ENCODE measurements around the gene PAX5. TPM values are rescaled to one million over a fixed set of nuclear protein-coding genes. Genes with fewer than 3 reads are reported as not detected.

PAX5 gene
- total RNA-seq, 1 donor from 2014 or later = not detected

DNA sequence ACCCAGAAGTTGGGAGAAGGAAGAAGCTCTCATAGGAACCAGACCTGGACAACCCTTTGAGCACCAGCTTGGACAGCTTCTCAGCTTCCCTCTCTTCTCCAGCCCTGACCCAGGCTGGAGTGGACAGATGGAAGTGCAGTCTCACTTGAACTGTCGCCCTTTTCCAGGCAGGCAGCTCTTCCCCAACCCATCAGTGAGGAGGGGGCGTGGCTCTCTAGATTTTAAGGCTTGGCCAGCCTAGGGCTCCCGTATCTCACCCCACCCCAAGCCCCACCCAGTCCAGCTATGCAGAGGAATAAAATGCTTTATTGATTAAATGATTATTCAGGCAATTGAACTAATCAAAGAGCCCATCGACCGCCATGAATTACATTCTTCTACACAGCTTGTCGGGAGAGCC is 2.2 kb downstream of the PAX5 start:
- TF ChIP-seq, protein P1, sequence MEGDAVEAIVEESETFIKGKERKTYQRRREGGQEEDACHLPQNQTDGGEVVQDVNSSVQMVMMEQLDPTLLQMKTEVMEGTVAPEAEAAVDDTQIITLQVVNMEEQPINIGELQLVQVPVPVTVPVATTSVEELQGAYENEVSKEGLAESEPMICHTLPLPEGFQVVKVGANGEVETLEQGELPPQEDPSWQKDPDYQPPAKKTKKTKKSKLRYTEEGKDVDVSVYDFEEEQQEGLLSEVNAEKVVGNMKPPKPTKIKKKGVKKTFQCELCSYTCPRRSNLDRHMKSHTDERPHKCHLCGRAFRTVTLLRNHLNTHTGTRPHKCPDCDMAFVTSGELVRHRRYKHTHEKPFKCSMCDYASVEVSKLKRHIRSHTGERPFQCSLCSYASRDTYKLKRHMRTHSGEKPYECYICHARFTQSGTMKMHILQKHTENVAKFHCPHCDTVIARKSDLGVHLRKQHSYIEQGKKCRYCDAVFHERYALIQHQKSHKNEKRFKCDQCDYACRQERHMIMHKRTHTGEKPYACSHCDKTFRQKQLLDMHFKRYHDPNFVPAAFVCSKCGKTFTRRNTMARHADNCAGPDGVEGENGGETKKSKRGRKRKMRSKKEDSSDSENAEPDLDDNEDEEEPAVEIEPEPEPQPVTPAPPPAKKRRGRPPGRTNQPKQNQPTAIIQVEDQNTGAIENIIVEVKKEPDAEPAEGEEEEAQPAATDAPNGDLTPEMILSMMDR (conservative IDR thresholded peaks at IDR 0.05; ENCODE audit: low read depth, low read length) = no peak
- H3K4me3 ChIP-seq (ENCODE audit: low read depth, low read length) = no peak overlapping the region
- DNase-seq (ENCODE audit: low read depth) = no peak

DNA sequence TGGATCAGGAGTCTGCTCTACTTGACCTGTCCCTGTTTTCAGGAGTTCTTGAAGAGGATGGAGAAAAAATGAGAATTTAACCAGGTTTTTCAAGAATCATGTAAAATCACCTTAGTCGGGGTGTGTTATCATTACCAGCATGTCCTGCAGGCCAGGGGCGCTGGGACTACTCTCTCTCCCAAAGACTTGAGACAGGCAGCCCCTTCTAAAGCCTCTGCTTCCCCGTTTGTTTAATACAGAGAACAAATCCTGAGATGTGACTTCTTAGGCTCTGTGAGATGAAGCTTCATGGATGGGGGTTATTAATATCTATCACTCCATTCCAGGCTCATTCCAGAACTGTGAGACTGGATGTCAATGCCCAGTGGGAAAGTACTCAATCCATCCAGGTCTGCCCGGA is 3.0 kb downstream of the PAX5 start:
- no peak for DNase-seq (ENCODE audit: low read depth)
- TF ChIP-seq, protein P1 (conservative IDR thresholded peaks at IDR 0.05; ENCODE audit: low read depth, low read length) = no peak
- no peak overlapping the region for H3K4me3 ChIP-seq (ENCODE audit: low read depth, low read length)

DNA sequence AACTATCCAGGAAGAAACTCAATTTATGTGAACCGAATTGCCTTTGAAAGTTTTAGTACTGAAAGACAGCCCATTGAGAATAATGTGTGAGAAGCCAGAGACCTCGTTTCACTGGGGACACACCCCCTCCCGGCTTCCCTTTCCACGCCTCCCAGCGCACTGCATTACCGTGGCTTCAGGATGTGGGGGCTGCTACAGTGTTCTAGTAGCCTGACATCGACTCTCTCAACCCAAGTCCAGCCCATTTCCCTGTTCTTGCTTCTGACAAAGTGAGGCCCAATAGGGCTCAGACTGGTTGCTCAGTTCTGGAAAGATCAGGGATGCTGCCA is 3.5 kb downstream of the PAX5 start:
- no peak for DNase-seq (ENCODE audit: low read depth)
- H3K4me3 ChIP-seq (ENCODE audit: low read depth, low read length) = no peak overlapping the region
- TF ChIP-seq, protein P1 (conservative IDR thresholded peaks at IDR 0.05; ENCODE audit: low read depth, low read length) = no peak

DNA sequence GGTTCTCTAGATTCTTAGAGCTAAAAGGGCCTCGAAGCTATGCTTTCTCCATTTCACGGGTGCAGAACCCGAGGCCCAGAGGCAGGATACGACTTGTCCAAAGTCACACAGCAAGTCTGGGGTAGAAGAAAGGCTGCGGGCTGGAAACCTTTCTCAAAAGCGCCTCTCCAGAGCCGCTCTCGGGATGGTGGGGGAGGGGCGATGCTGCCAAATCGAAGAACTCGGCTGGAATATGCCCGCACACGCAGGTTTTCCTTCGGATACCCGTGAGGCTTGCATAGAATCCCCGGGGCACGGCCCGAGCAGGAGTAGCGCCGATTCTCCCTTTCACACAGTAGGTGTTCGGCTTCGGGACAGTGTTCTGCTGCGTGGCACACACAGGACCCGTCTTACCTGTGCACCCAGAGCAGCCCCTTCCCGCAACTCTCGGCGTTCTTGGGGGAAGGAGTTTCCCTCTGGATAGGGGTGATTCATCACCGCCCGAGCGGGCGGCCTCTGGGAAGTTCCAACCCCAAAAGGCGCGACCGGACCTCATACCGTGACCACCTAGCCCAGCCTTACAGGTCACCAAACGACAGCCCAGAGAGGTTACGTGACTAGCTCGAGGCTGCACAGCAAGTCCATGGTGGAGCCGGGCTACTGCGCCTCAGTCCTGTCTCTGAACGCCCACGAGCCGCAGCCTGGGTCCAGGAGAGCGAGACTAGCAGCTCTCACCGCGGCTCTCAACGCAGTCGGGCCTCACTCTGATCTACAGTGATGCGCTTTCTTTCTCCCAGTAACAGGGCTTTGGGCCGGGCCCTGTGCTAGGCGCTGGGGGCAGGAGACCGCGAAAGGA is 4.1 kb downstream of the PAX5 start:
- DNase-seq (ENCODE audit: low read depth) = no peak
- no peak overlapping the region for H3K4me3 ChIP-seq (ENCODE audit: low read depth, low read length)
- TF ChIP-seq, protein P1 (conservative IDR thresholded peaks at IDR 0.05; ENCODE audit: low read depth, low read length) = no peak

DNA sequence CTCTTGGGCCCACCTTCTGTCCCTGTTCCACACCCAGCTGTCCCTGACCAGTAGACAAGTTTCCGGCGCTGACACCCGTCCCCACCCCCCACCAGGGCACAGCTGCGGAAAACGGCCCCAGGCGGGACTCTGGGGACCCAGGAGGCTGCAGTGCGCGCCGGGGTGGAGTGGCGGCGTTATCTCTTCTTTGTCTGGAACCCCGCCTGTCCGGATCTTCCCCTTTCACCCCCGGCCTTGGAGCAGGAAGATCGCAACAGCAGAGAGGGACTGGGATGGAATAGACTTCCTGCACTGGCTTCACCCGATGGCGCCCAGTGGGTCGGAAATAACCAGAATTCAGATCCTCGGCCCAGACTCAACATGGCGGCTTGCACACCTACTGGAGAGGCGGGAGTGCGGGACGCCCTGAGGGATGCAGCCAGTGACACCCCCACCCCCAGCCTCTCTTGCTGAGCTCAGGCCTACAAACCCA is 4.7 kb downstream of the PAX5 start:
- TF ChIP-seq, protein P1 (conservative IDR thresholded peaks at IDR 0.05; ENCODE audit: low read depth, low read length) = no peak
- H3K4me3 ChIP-seq (ENCODE audit: low read depth, low read length) = no peak overlapping the region
- no peak for DNase-seq (ENCODE audit: low read depth)

DNA sequence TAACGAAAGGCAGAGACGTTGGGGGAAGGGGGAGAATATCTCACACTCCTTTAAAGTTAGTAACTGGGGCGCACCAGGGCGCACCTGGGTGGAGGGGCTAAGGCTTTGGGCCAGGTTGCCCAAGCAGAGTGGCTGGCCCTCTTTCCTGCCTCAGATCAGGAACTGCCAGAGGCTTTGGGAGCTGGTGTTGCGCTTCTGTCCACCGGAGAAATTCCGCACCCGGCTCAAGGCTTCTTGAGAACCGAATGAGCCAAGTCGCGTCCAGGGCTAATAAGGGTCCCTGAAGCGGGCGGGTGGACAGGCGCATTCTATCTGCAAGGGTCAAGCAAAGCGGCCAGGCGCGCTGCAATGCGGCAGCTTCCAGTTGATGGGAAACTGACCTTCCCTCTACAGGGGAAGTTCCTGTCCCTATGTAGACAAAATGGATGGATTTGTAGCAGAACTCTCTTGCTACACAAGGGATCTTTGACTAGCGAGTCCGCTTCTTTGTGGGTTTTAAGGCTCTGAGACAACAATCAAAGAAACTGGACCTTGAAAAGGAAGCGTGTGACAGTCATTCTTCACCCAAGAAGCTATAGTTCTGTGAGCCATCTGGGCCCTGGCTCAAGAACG is 5.5 kb downstream of the PAX5 start:
- TF ChIP-seq, protein P1 (conservative IDR thresholded peaks at IDR 0.05; ENCODE audit: low read depth, low read length) = no peak
- no peak for DNase-seq (ENCODE audit: low read depth)
- no peak overlapping the region for H3K4me3 ChIP-seq (ENCODE audit: low read depth, low read length)
